ENCODE data around the gene HECTD4. TPM values are rescaled to one million over a fixed set of nuclear protein-coding genes. Genes with fewer than 3 reads are reported as not detected.
"Not testable (repeated sequence)": the region's sequence is repeated elsewhere in the genome, so short reads cannot be mapped to it uniquely, and the experiment has no call there.

Gene HECTD4
- 34.8 TPM for total RNA-seq

GRCh38 chr12:112381883-112382796 is at the start of gene HECTD4:
TSS of gene HECTD4 (minus strand) at chr12:112382431. CDS start at chr12:112382128, 303 bp downstream.
- DNase-seq (ENCODE audit: low spot score) (peak; percentile 97), ATAC-seq (peak; percentile 98)

GRCh38 chr12:112431965-112432364 is 49.7 kb upstream of the HECTD4 start:
- DNase-seq (ENCODE audit: low spot score) = no peak
- no peak for ATAC-seq

GRCh38 chr12:112430929-112431328 is 48.7 kb upstream of the HECTD4 start:
- DNase-seq (ENCODE audit: low spot score) (no peak), ATAC-seq (no peak)

- ATAC-seq = no peak
- no peak for DNase-seq (ENCODE audit: low spot score)
These were observed 45.5 kb upstream of the HECTD4 start for GRCh38 chr12:112427760-112428159.

GRCh38 chr12:112425582-112426382 is 43.6 kb upstream of the HECTD4 start:
- DNase-seq (ENCODE audit: low spot score) (no peak), ATAC-seq (peak; percentile 24)

- DNase-seq (ENCODE audit: low spot score) (no peak), ATAC-seq (no peak)
These were observed 41.9 kb upstream of the HECTD4 start for GRCh38 chr12:112424126-112424525.

- peak; percentile 4 for ATAC-seq
- DNase-seq (ENCODE audit: low spot score) = no peak
These were observed 40.3 kb upstream of the HECTD4 start for GRCh38 chr12:112422531-112422930.

- no peak for DNase-seq (ENCODE audit: low spot score)
- no peak for ATAC-seq
These were observed 39.1 kb upstream of the HECTD4 start for GRCh38 chr12:112421363-112421762.

- no peak for DNase-seq (ENCODE audit: low spot score)
- no peak for ATAC-seq
These were observed 38.5 kb upstream of the HECTD4 start for GRCh38 chr12:112420740-112421139.

GRCh38 chr12:112419297-112420133 is 37.3 kb upstream of the HECTD4 start:
- DNase-seq (ENCODE audit: low spot score) (peak; percentile 74), ATAC-seq (peak; percentile 70)

- peak; percentile 90 for DNase-seq (ENCODE audit: low spot score)
- peak; percentile 78 for ATAC-seq
These were observed 36.5 kb upstream of the HECTD4 start, which contains the start of gene PTPN11 for GRCh38 chr12:112418608-112419296. TSS of gene PTPN11 (plus strand) at chr12:112418947. CDS start at chr12:112419112, 165 bp downstream.

- ATAC-seq (no peak), DNase-seq (ENCODE audit: low spot score) (no peak)
These were observed 36.0 kb upstream of the HECTD4 start for GRCh38 chr12:112418273-112418607.

GRCh38 chr12:112415457-112415856 is 33.2 kb upstream of the HECTD4 start:
- DNase-seq (ENCODE audit: low spot score) = not testable (repeated sequence)

GRCh38 chr12:112413855-112414625 is 31.8 kb upstream of the HECTD4 start:
- ATAC-seq = peak; percentile 44

More at GRCh38 chr12:112415457-112415856, 33.2 kb upstream of the HECTD4 start:
- ATAC-seq = not testable (repeated sequence)

GRCh38 chr12:112409906-112410244 is 27.6 kb upstream of the HECTD4 start:
- DNase-seq (ENCODE audit: low spot score) (no peak), ATAC-seq (no peak)

More at GRCh38 chr12:112413855-112414625, 31.8 kb upstream of the HECTD4 start:
- DNase-seq (ENCODE audit: low spot score) = no peak

GRCh38 chr12:112409064-112409905 is 27.1 kb upstream of the HECTD4 start, which contains the start of gene RPL6:
TSS of gene RPL6 (minus strand) at chr12:112409605. CDS start at chr12:112408656, 949 bp downstream.
- DNase-seq (ENCODE audit: low spot score) = peak; percentile 83
- peak; percentile 86 for ATAC-seq

- DNase-seq (ENCODE audit: low spot score) = no peak
- ATAC-seq = no peak
These were observed 26.4 kb upstream of the HECTD4 start for GRCh38 chr12:112408621-112409020.

- not testable (repeated sequence) for ATAC-seq
These were observed 25.5 kb upstream of the HECTD4 start for GRCh38 chr12:112407683-112408082.

More at GRCh38 chr12:112407683-112408082, 25.5 kb upstream of the HECTD4 start:
- DNase-seq (ENCODE audit: low spot score) = not testable (repeated sequence)
